ENCODE measurements around the gene MAP3K14. TPM values are rescaled to one million over a fixed set of nuclear protein-coding genes. Genes with fewer than 3 reads are reported as not detected.
A peak's percentile ranks its signal among the peaks of the same experiment; 100 is the strongest.

Gene MAP3K14
- total RNA-seq, 1 experiment from 2014 or later: 58.3 TPM

GRCh38 chr17:45312477-45313420 is 4.1 kb downstream of the MAP3K14 start:
- H4K20me1 ChIP-seq (ENCODE audit: insufficient read depth): peaks cover 44% of the 10 kb centered on the region
- BruUV-seq (replicated peaks): no TSS peak
- H3K4me1 ChIP-seq (replicated peaks; ENCODE audit: insufficient read depth): peaks cover 74% of the 10 kb centered on the region
- H3K79me2 ChIP-seq (ENCODE audit: low read depth): peaks cover 85% of the 10 kb centered on the region
- peak overlapping the region; percentile 81 for H3K4me2 ChIP-seq
- TF ChIP-seq EZH2 (IDR thresholded peaks at IDR 0.05; ENCODE audit: low read depth): no peak
- no peak for TF ChIP-seq CTCF (conservative IDR thresholded peaks at IDR 0.05)
- H3K9me3 ChIP-seq (ENCODE audit: insufficient read depth, low read depth): no peaks in the 10 kb centered on the region
- ChIA-PET CTCF (interaction anchor here (0.5 to 2.8 kb wide), 7 partner anchors 9 to 177 kb away, joined by 3 to 8 read pairs (median 4); partner anchors contain the start of gene ACBD4), POLR2A (ENCODE audit: unreplicated experiment) (interaction anchor here (0.5 to 1.2 kb wide), 7 partner anchors 18 to 632 kb away, joined by 3 to 26 read pairs (median 4); no protein-coding TSS in a partner anchor)
- no peak overlapping the region for H2AFZ ChIP-seq
- peak in 1 of 2 experiments; percentile 55 for DNase-seq
- peaks cover 72% of the 10 kb centered on the region for H3F3A ChIP-seq (ENCODE audit: insufficient read depth, low read depth)
- intact Hi-C loops (cut with micrococcal nuclease; ENCODE audit: unreplicated experiment): loop anchor here (1.0 to 10.0 kb wide), 2 partner anchors 18 to 178 kb away; partner anchors contain the start of genes ACBD4 and PLCD3
- no peaks in the 10 kb centered on the region for H3K9me2 ChIP-seq (ENCODE audit: insufficient read depth)
- H3K27me3 ChIP-seq (ENCODE audit: insufficient read depth, low read depth): no peaks in the 10 kb centered on the region
- H3K36me3 ChIP-seq (ENCODE audit: low read depth): peaks cover 30% of the 10 kb centered on the region
- peak overlapping the region; percentile 40 for H3K4me3 ChIP-seq
- H3K27ac ChIP-seq: peak overlapping the region; percentile 80

DNA sequence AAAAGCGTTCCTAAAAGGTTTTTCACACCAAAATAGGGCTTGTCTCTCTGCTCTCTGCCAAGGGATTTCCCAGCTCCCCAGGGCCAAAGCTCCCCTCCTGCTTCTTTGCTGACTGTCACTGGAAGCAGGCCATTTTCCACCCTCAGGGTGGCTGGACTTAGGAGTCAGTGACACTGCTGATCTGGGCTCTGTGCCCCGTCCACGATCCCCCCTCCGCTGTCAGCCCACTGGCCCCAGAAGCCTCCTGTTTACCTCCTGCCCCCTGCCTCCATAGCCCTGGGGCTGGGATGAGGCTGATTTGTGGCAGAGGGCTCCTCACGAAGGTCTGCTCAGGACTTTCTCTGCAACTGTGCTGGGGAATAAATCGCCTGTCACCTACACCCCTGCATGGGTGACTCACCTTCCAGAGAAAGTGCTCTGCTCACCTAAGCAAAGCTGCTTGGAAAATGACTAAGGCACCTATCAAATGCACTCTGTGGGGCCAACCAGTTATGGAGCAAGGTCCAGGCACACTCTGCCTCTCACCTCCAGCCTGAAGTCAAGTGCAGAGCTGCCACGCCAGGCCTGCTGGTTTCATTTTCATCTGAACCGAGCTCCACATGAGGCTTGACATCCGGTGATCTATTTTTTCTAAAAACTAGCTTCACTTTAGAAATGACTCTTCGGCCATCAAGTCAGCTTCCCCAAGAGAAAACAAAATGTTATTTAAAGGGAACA is 4.9 kb downstream of the MAP3K14 start:
- H2AFZ ChIP-seq: no peak overlapping the region
- no TSS peak for BruUV-seq (replicated peaks)
- H3K4me1 ChIP-seq (replicated peaks; ENCODE audit: insufficient read depth): peaks cover 77% of the 10 kb centered on the region
- H3K9me3 ChIP-seq (ENCODE audit: insufficient read depth, low read depth): no peaks in the 10 kb centered on the region
- peak overlapping the region; percentile 81 for H3K4me2 ChIP-seq
- H3K4me3 ChIP-seq: peak overlapping the region; percentile 40
- H3K9me2 ChIP-seq (ENCODE audit: insufficient read depth): no peaks in the 10 kb centered on the region
- H3K27ac ChIP-seq: peak overlapping the region; percentile 80
- CTCF ChIA-PET: interaction anchor here (0.5 to 2.8 kb wide), 10 partner anchors 10 to 176 kb away, joined by 3 to 18 read pairs (median 5); partner anchors contain the start of gene ACBD4
- TF ChIP-seq EZH2 (IDR thresholded peaks at IDR 0.05; ENCODE audit: low read depth): no peak
- no peak for TF ChIP-seq CTCF (conservative IDR thresholded peaks at IDR 0.05)
- peak; percentile 80 to 99 for DNase-seq
- peaks cover 92% of the 10 kb centered on the region for H3K79me2 ChIP-seq (ENCODE audit: low read depth)
- intact Hi-C loops (cut with micrococcal nuclease; ENCODE audit: unreplicated experiment): loop anchor here (1.0 to 10.0 kb wide), 2 partner anchors 18 to 177 kb away; partner anchors contain the start of genes ACBD4 and PLCD3
- H3K36me3 ChIP-seq (ENCODE audit: low read depth): peaks cover 30% of the 10 kb centered on the region
- H3F3A ChIP-seq (ENCODE audit: insufficient read depth, low read depth): peaks cover 71% of the 10 kb centered on the region
- H3K27me3 ChIP-seq (ENCODE audit: insufficient read depth, low read depth): no peaks in the 10 kb centered on the region
- POLR2A ChIA-PET (ENCODE audit: unreplicated experiment): interaction anchor here (0.5 to 1.2 kb wide), 10 partner anchors 17 to 633 kb away, joined by 3 to 26 read pairs (median 4); no protein-coding TSS in a partner anchor
- H4K20me1 ChIP-seq (ENCODE audit: insufficient read depth): peaks cover 44% of the 10 kb centered on the region

GRCh38 chr17:45311401-45311759 is 5.4 kb downstream of the MAP3K14 start:
- peaks cover 35% of the 10 kb centered on the region for H3K36me3 ChIP-seq (ENCODE audit: low read depth)
- peak overlapping the region; percentile 80 for H3K27ac ChIP-seq
- intact Hi-C loops (cut with micrococcal nuclease; ENCODE audit: unreplicated experiment): loop anchor here (10.0 kb wide), 1 partner anchor 177 kb away; the partner anchor contains the start of genes ACBD4 and PLCD3
- H3K27me3 ChIP-seq (ENCODE audit: insufficient read depth, low read depth): no peaks in the 10 kb centered on the region
- H4K20me1 ChIP-seq (ENCODE audit: insufficient read depth): peaks cover 46% of the 10 kb centered on the region
- ChIA-PET CTCF (interaction anchor here (0.5 to 2.8 kb wide), 7 partner anchors 18 to 176 kb away, joined by 4 to 18 read pairs (median 6); partner anchors contain the start of gene ACBD4), POLR2A (ENCODE audit: unreplicated experiment) (interaction anchor here (0.5 to 1.1 kb wide), 3 partner anchors 18 to 138 kb away, joined by 3 to 4 read pairs (median 3); no protein-coding TSS in a partner anchor)
- peak overlapping the region; percentile 40; the same call in 1 of the 2 replicates for H3K4me3 ChIP-seq
- H3K4me1 ChIP-seq (replicated peaks; ENCODE audit: insufficient read depth): peaks cover 77% of the 10 kb centered on the region
- peaks cover 73% of the 10 kb centered on the region for H3F3A ChIP-seq (ENCODE audit: insufficient read depth, low read depth)
- H3K9me2 ChIP-seq (ENCODE audit: insufficient read depth): no peaks in the 10 kb centered on the region
- peaks cover 96% of the 10 kb centered on the region for H3K79me2 ChIP-seq (ENCODE audit: low read depth)
- peak overlapping the region; percentile 81 for H3K4me2 ChIP-seq
- BruUV-seq (replicated peaks): no TSS peak
- no peak for DNase-seq
- TF ChIP-seq EZH2 (IDR thresholded peaks at IDR 0.05; ENCODE audit: low read depth) (no peak), CTCF (conservative IDR thresholded peaks at IDR 0.05) (no peak)
- H3K9me3 ChIP-seq (ENCODE audit: insufficient read depth, low read depth): no peaks in the 10 kb centered on the region
- no peak overlapping the region for H2AFZ ChIP-seq
